ENCODE data around the gene PDZD2. TPM values are rescaled to one million over a fixed set of nuclear protein-coding genes. Genes with fewer than 3 reads are reported as not detected.

PDZD2 gene
- total and polyA plus RNA-seq, 2 donors (not counting 3 experiments of a cell fraction or from before 2014, with no cell fraction given): 0.66 to 6.9 TPM

- intact Hi-C loops (cut with micrococcal nuclease): no loop called here
- FAIRE-seq: no peak
- TF ChIP-seq JUN (IDR thresholded peaks at IDR 0.05; ENCODE audit: borderline replicate concordance, insufficient read depth, insufficient read length, low read depth) (no peak), MAX (IDR thresholded peaks at IDR 0.05; ENCODE audit: insufficient read depth, insufficient read length) (no peak), POLR2A (IDR thresholded peaks at IDR 0.05; ENCODE audit: low read depth, low read length) (no peak), POLR2AphosphoS5 (IDR thresholded peaks at IDR 0.05; ENCODE audit: insufficient read depth, low read depth, low read length) (no peak), EZH2 (IDR thresholded peaks at IDR 0.05; ENCODE audit: borderline replicate concordance, low read depth, low read length, severe bottlenecking) (no peak), GATA2 (IDR thresholded peaks at IDR 0.05; ENCODE audit: insufficient read depth, insufficient read length, low read depth, low read length) (no peak), FOS (IDR thresholded peaks at IDR 0.05; ENCODE audit: borderline replicate concordance, insufficient read depth, low read length) (no peak), MYC (IDR thresholded peaks at IDR 0.05; ENCODE audit: low read depth, low read length) (no peak), CTCF (IDR thresholded peaks at IDR 0.05; ENCODE audit: extremely low read depth in 1 of 2, insufficient read depth in 1 of 2, low read depth in 1 of 2, low read length in 2 of 2) (no peak)
These were observed 194.8 kb downstream of the PDZD2 start for GRCh38 chr5:31833710-31834109.

More at GRCh38 chr5:31833710-31834109, 194.8 kb downstream of the PDZD2 start:
- no peaks in the 10 kb centered on the region for H3K9me3 ChIP-seq (replicated peaks; ENCODE audit: control insufficient read depth, insufficient read depth, low read length)
- CTCF ChIA-PET: interaction anchor here (2.1 kb wide), 1 partner anchor 259 kb away, joined by 8 read pairs; no protein-coding TSS in a partner anchor
- no peaks in the 10 kb centered on the region for H3K27me3 ChIP-seq (ENCODE audit: control insufficient read depth in 2 of 2, insufficient read depth in 2 of 2, low read length in 2 of 2)
- H3K36me3 ChIP-seq (ENCODE audit: control insufficient read depth in 2 of 2, extremely low read depth in 1 of 2, insufficient read depth in 2 of 2, low read length in 2 of 2): no peaks in the 10 kb centered on the region
- no peaks in the 10 kb centered on the region for H3K79me2 ChIP-seq (ENCODE audit: control insufficient read depth, insufficient read depth, low read length)
- H2AFZ ChIP-seq (ENCODE audit: low read depth, low read length): no peak overlapping the region
- DNase-seq (ENCODE audit: low read depth, low spot score): no peak
- no peaks in the 10 kb centered on the region for H3K4me1 ChIP-seq (ENCODE audit: control insufficient read depth, extremely low read depth, insufficient read depth, low read length)
- H3K4me2 ChIP-seq (ENCODE audit: insufficient read depth, low read length): no peak overlapping the region
- no TSS peak for BruUV-seq (replicated peaks)
- no peaks in the 10 kb centered on the region for H3K9me1 ChIP-seq (replicated peaks; ENCODE audit: control insufficient read depth, extremely low read depth, insufficient read depth, low read length)
- H4K20me1 ChIP-seq (replicated peaks; ENCODE audit: control insufficient read depth, extremely low read depth, insufficient read depth, low read length): no peaks in the 10 kb centered on the region
- no peak overlapping the region for H3K27ac ChIP-seq (ENCODE audit: insufficient read depth, low read depth, low read length)
- POLR2A ChIA-PET: no interaction called here
- dilution Hi-C loops (cut with MboI; ENCODE audit: extremely low pct_ligation_motif_present, low sequenced_read_pairs): no loop called here
- H3K4me3 ChIP-seq (replicated peaks in 1 of 3; ENCODE audit: insufficient read depth in 1 of 3, low read depth in 1 of 3, low read length in 3 of 3): no peak overlapping the region
- H3K9ac ChIP-seq (replicated peaks; ENCODE audit: extremely low read depth, insufficient read depth, low read length): no peak overlapping the region

Measured in endothelial cell of umbilical vein (primary cell).